Mesothelial cell of epicardium (in vitro differentiated cells): ENCODE data around the gene HIKESHI. TPM values are rescaled to one million over a fixed set of nuclear protein-coding genes. Genes with fewer than 3 reads are reported as not detected.

Source experiments
- DNase-seq, 2 experiments: peaks; one replicate each; pipeline ENCODE4 v3.0.0; 2021; ENCODE audit warnings: low spot score in 2 of 2; ENCODE audit not compliant: unreplicated experiment in 2 of 2
- H3K27ac Mint-ChIP-seq: 2 replicates; pipeline ENCODE4 v1.8.0; 2021; ENCODE audit warnings: mixed read lengths
- H3K27me3 Mint-ChIP-seq: 2 replicates; pipeline ENCODE4 v1.8.0; 2021; ENCODE audit warnings: low read depth, mixed read lengths
- H3K36me3 Mint-ChIP-seq: 2 replicates; pipeline ENCODE4 v1.8.0; 2021; ENCODE audit warnings: mixed read lengths
- H3K4me1 Mint-ChIP-seq: 2 replicates; pipeline ENCODE4 v1.8.0; 2021; ENCODE audit warnings: mixed read lengths
- H3K4me3 Mint-ChIP-seq: 2 replicates; pipeline ENCODE4 v1.8.0; 2021; ENCODE audit warnings: mild to moderate bottlenecking, moderate library complexity, mixed read lengths
- H3K9me3 Mint-ChIP-seq: 2 replicates; pipeline ENCODE4 v1.8.0; 2021; ENCODE audit warnings: mixed read lengths
- CTCF ChIP-seq: fragments of 200-600 bp; sonication (generic); IDR thresholded peaks from one replicate; pipeline ENCODE4 v1.5.0; 2021; ENCODE audit warnings: antibody characterized with exemption; ENCODE audit not compliant: unreplicated experiment
- total RNA-seq: library from RNA; stranded (reverse); gene quantifications from 3 replicates; pipeline ENCODE4 v1.2.1, GENCODE V29; 2021

The HIKESHI gene
- total RNA-seq, 1 donor from 2014 or later = 38.0 TPM

- peaks cover 5% of the 10 kb centered on the region for H3K9me3 Mint-ChIP-seq
- no peak overlapping the region for H3K4me3 Mint-ChIP-seq
- DNase-seq = no peak
- peaks cover 28% of the 10 kb centered on the region for H3K36me3 Mint-ChIP-seq
- H3K27ac Mint-ChIP-seq = no peak overlapping the region
- H3K4me1 Mint-ChIP-seq = peaks cover 7% of the 10 kb centered on the region
- no peak for TF ChIP-seq CTCF
- H3K27me3 Mint-ChIP-seq = no peaks in the 10 kb centered on the region
Observed at GRCh38 chr11:86261328-86261727, 40.7 kb upstream of the HIKESHI start.

GRCh38 chr11:86262387-86262786 lies 39.7 kb upstream of the HIKESHI start:
- peaks cover 26% of the 10 kb centered on the region for H3K36me3 Mint-ChIP-seq
- TF ChIP-seq CTCF = no peak

GRCh38 chr11:86264649-86265048 lies 37.4 kb upstream of the HIKESHI start:
- TF ChIP-seq CTCF = no peak
- peaks cover 5% of the 10 kb centered on the region for H3K9me3 Mint-ChIP-seq
- H3K27ac Mint-ChIP-seq = no peak overlapping the region
- no peaks in the 10 kb centered on the region for H3K4me1 Mint-ChIP-seq
- peaks cover 30% of the 10 kb centered on the region for H3K36me3 Mint-ChIP-seq
- no peaks in the 10 kb centered on the region for H3K27me3 Mint-ChIP-seq
- no peak overlapping the region for H3K4me3 Mint-ChIP-seq
- DNase-seq = no peak

More at GRCh38 chr11:86262387-86262786, 39.7 kb upstream of the HIKESHI start:
- Mint-ChIP-seq H3K27me3 (no peaks in the 10 kb centered on the region), H3K4me1 (peaks cover 7% of the 10 kb centered on the region), H3K9me3 (peaks cover 5% of the 10 kb centered on the region), H3K27ac (no peak overlapping the region), H3K4me3 (no peak overlapping the region)
- no peak for DNase-seq

- Mint-ChIP-seq H3K4me1 (no peaks in the 10 kb centered on the region), H3K4me3 (no peak overlapping the region), H3K36me3 (peaks cover 35% of the 10 kb centered on the region), H3K27ac (no peak overlapping the region), H3K27me3 (no peaks in the 10 kb centered on the region), H3K9me3 (peaks cover 9% of the 10 kb centered on the region)
- TF ChIP-seq CTCF = no peak
- no peak for DNase-seq
Observed at GRCh38 chr11:86265194-86265593, 36.8 kb upstream of the HIKESHI start.

GRCh38 chr11:86269645-86270044 lies 32.4 kb upstream of the HIKESHI start:
- Mint-ChIP-seq H3K27me3 (no peaks in the 10 kb centered on the region), H3K36me3 (peaks cover 29% of the 10 kb centered on the region), H3K27ac (no peak overlapping the region), H3K4me1 (no peaks in the 10 kb centered on the region), H3K9me3 (peaks cover 5% of the 10 kb centered on the region), H3K4me3 (no peak overlapping the region)
- no peak for DNase-seq
- no peak for TF ChIP-seq CTCF

GRCh38 chr11:86274503-86274902 lies 27.5 kb upstream of the HIKESHI start:
- no peak overlapping the region for H3K27ac Mint-ChIP-seq
- DNase-seq = no peak

More at GRCh38 chr11:86274503-86274902, 27.5 kb upstream of the HIKESHI start:
- Mint-ChIP-seq H3K4me3 (no peak overlapping the region), H3K9me3 (peaks cover 9% of the 10 kb centered on the region), H3K4me1 (no peaks in the 10 kb centered on the region), H3K36me3 (peaks cover 37% of the 10 kb centered on the region), H3K27me3 (no peaks in the 10 kb centered on the region)
- no peak for TF ChIP-seq CTCF
